SU-DHL-6 (cell line): ENCODE measurements around the gene MAP3K12.

ENCODE experiments used
- CTCF ChIP-seq: fragments of 200-600 bp; sonication (generic); IDR thresholded peaks from one replicate; pipeline ENCODE4 v1.5.1; 2017; ENCODE audit warnings: antibody characterized with exemption, mild to moderate bottlenecking, low read length, moderate library complexity; ENCODE audit not compliant: insufficient read depth, poor library complexity, severe bottlenecking
- EZH2phosphoT487 ChIP-seq: fragments of 200-600 bp; sonication (generic), shearing (Covaris generic); conservative IDR thresholded peaks from 2 replicates; pipeline ENCODE4 v1.6.1; 2018; ENCODE audit warnings: mild to moderate bottlenecking, antibody characterized with exemption, low read length, moderate library complexity, mixed read lengths

- TF ChIP-seq CTCF (no peak), EZH2phosphoT487 (no peak)
Measured at GRCh38 chr12:53532524-53533445, 33.5 kb upstream of the MAP3K12 start.
